HepG2 (cell line): Measurements from ENCODE around the gene KCNJ5. TPM values are rescaled to one million over a fixed set of nuclear protein-coding genes. Genes with fewer than 3 reads are reported as not detected.

Source experiments
- ATAC-seq: fragments of 200-7000 bp; cut with Tn5 transposase; 3 replicates; pipeline ENCODE4 v1.9.1; 2020; ENCODE audit warnings: mild to moderate bottlenecking, moderate library complexity
- BruUV-seq: library from RNA; stranded (reverse); fragments of 400-500 nt; replicated peaks from 2 replicates; lab custom pipeline; 2021; lab: Mats Ljungman, UMichigan
- CTCF ChIA-PET: fragments of 300-600 bp; formaldehyde crosslinking; extraction: SDS; loops from one replicate; lab custom pipeline; 2021; ENCODE audit warnings: low total read pairs, inconsistent platforms, low intra/inter-chr PET ratio; lab: Yijun Ruan, JAX
- POLR2A ChIA-PET: fragments of 350-600 bp; sonication (Branson Sonifier 250); formaldehyde crosslinking; loops from one replicate; lab custom pipeline; 2020; ENCODE audit warnings: antibody characterized with exemption, inconsistent platforms; lab: Yijun Ruan, JAX
- DNase-seq: peaks from one replicate; pipeline ENCODE4 v3.0.0-alpha.2; 2015; ENCODE audit warnings: low spot score
- FAIRE-seq: peaks from 3 replicates; lab custom pipeline; 2011; peaks lifted over from hg19 to GRCh38; lab: Jason Lieb, UNC
- H2AFZ ChIP-seq: one replicate; pipeline ENCODE4 v1.6.1; 2011; ENCODE audit warnings: low read length, inconsistent platforms
- H3K27ac ChIP-seq: fragments of 300-600 bp; 3 replicates; pipeline ENCODE4 v1.8.0; 2011; ENCODE audit warnings: mixed run types, mild to moderate bottlenecking, mixed read lengths, low read length, inconsistent platforms; ENCODE audit not compliant: insufficient read depth; ENCODE audit errors: extremely low read length
- H3K27me3 ChIP-seq, 2 experiments: fragments of 200-600 bp in 1 of 2; 2 replicates in 1 of 2; 3 replicates in 1 of 2; pipeline versions ENCODE4 v1.6.0 to v1.8.0; 2011; ENCODE audit warnings: low read length in 2 of 2, mild to moderate bottlenecking in 2 of 2, moderate library complexity in 2 of 2, inconsistent platforms in 1 of 2; ENCODE audit not compliant: insufficient read depth in 2 of 2, control insufficient read depth in 1 of 2
- H3K36me3 ChIP-seq, 2 experiments: fragments of 200-600 bp in 1 of 2; replicated peaks in 1 of 2; 2 replicates in 1 of 2; 3 replicates in 1 of 2; pipeline versions ENCODE4 v1.5.1 to v1.8.0; 2011; ENCODE audit warnings: low read length in 2 of 2, inconsistent platforms in 1 of 2; ENCODE audit not compliant: insufficient read depth in 2 of 2, control insufficient read depth in 1 of 2
- H3K4me1 ChIP-seq: 2 replicates; pipeline ENCODE4 v1.5.1; 2012; ENCODE audit warnings: low read length, inconsistent platforms; ENCODE audit not compliant: insufficient read depth
- H3K4me2 ChIP-seq: 2 replicates; pipeline ENCODE4 v1.6.0; 2011; ENCODE audit warnings: low read depth, low read length, inconsistent platforms
- H3K4me3 ChIP-seq, 3 experiments: fragments of 200-600 bp in 1 of 3; sonication (generic), shearing (Covaris generic) in 1 of 3; replicated peaks in 1 of 3; 2 replicates each; pipeline ENCODE4 v1.5.1; 2011 to 2016; ENCODE audit warnings: low read length in 3 of 3, inconsistent platforms in 2 of 3, low read depth in 2 of 3, mild to moderate bottlenecking in 2 of 3, control low read depth in 1 of 3, mixed read lengths in 1 of 3; ENCODE audit not compliant: insufficient read depth in 1 of 3
- H3K79me2 ChIP-seq: one replicate; pipeline ENCODE4 v1.6.1; 2011; ENCODE audit warnings: low read length, inconsistent platforms; ENCODE audit not compliant: insufficient read depth
- H3K9ac ChIP-seq: 2 replicates; pipeline ENCODE4 v1.6.0; 2011; ENCODE audit warnings: mild to moderate bottlenecking, low read depth, low read length, inconsistent platforms; ENCODE audit not compliant: insufficient read depth
- H3K9me3 ChIP-seq: 2 replicates; pipeline ENCODE4 v1.5.1; 2012; ENCODE audit warnings: mild to moderate bottlenecking, low read length
- H4K20me1 ChIP-seq: 2 replicates; pipeline ENCODE4 v1.6.0; 2011; ENCODE audit warnings: inconsistent platforms, mild to moderate bottlenecking, low read length, moderate library complexity; ENCODE audit not compliant: insufficient read depth
- GABPB1 ChIP-seq: IDR thresholded peaks from 2 replicates; pipeline ENCODE4 v1.6.1; 2016; ENCODE audit warnings: mild to moderate bottlenecking, missing genetic modification reagents, moderate library complexity, missing compliant biosample characterization
- KMT2A ChIP-seq: sonication (generic); formaldehyde crosslinking; IDR thresholded peaks from 2 replicates; pipeline ENCODE4 v1.4.0; 2020; ENCODE audit warnings: missing genetic modification reagents
- THAP7 ChIP-seq: sonication (generic); formaldehyde crosslinking; IDR thresholded peaks from 2 replicates; pipeline ENCODE4 v1.8.1; 2023; ENCODE audit warnings: mild to moderate bottlenecking, missing genetic modification reagents
- ZNF160 ChIP-seq: sonication (generic); formaldehyde crosslinking; IDR thresholded peaks from 2 replicates; pipeline ENCODE4 v1.8.0; 2022; ENCODE audit warnings: mild to moderate bottlenecking, inconsistent platforms, missing genetic modification reagents
- ZNF775 ChIP-seq: sonication (generic); formaldehyde crosslinking; IDR thresholded peaks from 2 replicates; pipeline ENCODE4 v1.4.0; 2020; ENCODE audit warnings: missing genetic modification reagents, mild to moderate bottlenecking, moderate library complexity, borderline replicate concordance
- WGBS: methylation state at CpG from one replicate; pipeline ENCODE4 v1.1.6; 2017; ENCODE audit warnings: low lambda C conversion rate; 5-methylcytosine and 5-hydroxymethylcytosine counted together
- in situ Hi-C: cut with HindIII; loops from 2 replicates; pipeline ENCODE4 v1.10.0; 2017; ENCODE audit warnings: low pct_unique_long_range_greater_than_20kb; ENCODE audit not compliant: extremely low pct_ligation_motif_present
- intact Hi-C: fragments of 100-400 bp; cut with micrococcal nuclease; formaldehyde crosslinking; loops from one replicate; pipeline ENCODE4 v1.10.0; 2022; ENCODE audit not compliant: unreplicated experiment
- polyA plus RNA-seq, 8 experiments: library from polyadenylated mRNA; depleted of rRNA in 3 of 8; stranded (reverse) in 7 of 8; unstranded in 1 of 8; fragments of >200 nt; fragmentation: Illumina TruSeq in 4 of 8; extraction: Trizol in 4 of 8; gene quantifications; 2 replicates each; pipeline versions ENCODE4 v1.2.1 to v1.2.3, GENCODE V29; 2011 to 2016; ENCODE audit warnings: low read depth in 4 of 8, missing spikeins in 1 of 8, mixed read lengths in 1 of 8; ENCODE audit not compliant: insufficient read depth in 1 of 8
- total RNA-seq, 5 experiments: library from RNA; depleted of rRNA; stranded (reverse); fragments of >200 nt; fragmentation: Illumina TruSeq; extraction: Trizol; gene quantifications; 2 replicates each; pipeline ENCODE4 v1.2.3, GENCODE V29; 2016; ENCODE audit warnings: low read depth in 1 of 5

KCNJ5 gene
- total and polyA plus RNA-seq, 2 of the 13 experiments (the other 11 are each of a cell fraction or from before 2014, with no cell fraction given), result not detected

DNA sequence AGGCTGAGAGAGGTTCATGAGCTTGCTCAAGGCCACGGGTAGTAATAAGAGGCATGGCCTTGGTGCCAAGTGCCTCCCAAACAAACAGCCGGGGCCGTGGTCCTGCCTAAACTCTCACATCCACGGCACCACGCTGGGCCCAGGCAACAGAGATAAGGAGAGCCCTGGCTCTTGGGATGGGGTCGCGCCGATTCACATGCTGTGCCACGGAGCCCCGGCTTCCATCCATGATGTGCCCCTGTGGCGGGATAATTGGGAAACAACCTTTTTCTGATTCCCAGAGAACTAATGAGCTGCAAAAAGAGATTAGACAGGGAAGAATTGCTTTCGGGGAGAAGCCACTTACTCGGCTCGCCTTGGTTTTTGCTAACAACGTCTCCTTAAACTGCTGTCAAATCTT lies 29.5 kb downstream of the KCNJ5 start:
- H3K4me3 ChIP-seq, result no peak overlapping the region

GRCh38 chr11:128921793-128922192 lies 30.6 kb downstream of the KCNJ5 start:
- Histone ChIP-seq H3K9ac (no peak overlapping the region), H4K20me1 (no peaks in the 10 kb centered on the region), H2AFZ (no peak overlapping the region), H3K9me3 (no peaks in the 10 kb centered on the region), H3K36me3 (no peaks in the 10 kb centered on the region)
- 36% methylated on average over 4 of the region's 4 CpGs for WGBS
- no peak for FAIRE-seq
- no TSS peak for BruUV-seq
- CTCF ChIA-PET, result no interaction called here
- POLR2A ChIA-PET, result no interaction called here
- TF ChIP-seq ZNF160 (CRISPR knock-in tag), result no peak
- no peak for TF ChIP-seq ZNF775 (CRISPR knock-in tag)
- TF ChIP-seq, all 625 proteins: peak for 0
- in situ Hi-C loops (no loop called here), intact Hi-C loops (no loop called here)
- Histone ChIP-seq H3K27ac (no peak overlapping the region), H3K79me2 (no peaks in the 10 kb centered on the region), H3K4me3 (no peak overlapping the region), H3K27me3 (peaks cover 2 to 43% of the 10 kb centered on the region in 2 experiments; a peak in 4 of 5 replicates), H3K4me2 (no peak overlapping the region), H3K4me1 (no peaks in the 10 kb centered on the region)
- ATAC-seq, result no peak
- DNase-seq, result no peak

More for the DNA sequence above, 29.5 kb downstream of the KCNJ5 start:
- H3K4me2 ChIP-seq, result no peak overlapping the region
- CTCF ChIA-PET, result no interaction called here
- H3K4me1 ChIP-seq, result no peaks in the 10 kb centered on the region
- TF ChIP-seq GABPB1 (no peak), KMT2A (no peak), THAP7 (CRISPR knock-in tag) (no peak)
- H3K27ac ChIP-seq, result no peak overlapping the region
- H3K9ac ChIP-seq, result no peak overlapping the region
- WGBS, result 67% methylated on average over 9 of the region's 15 CpGs
- in situ Hi-C loops (no loop called here), intact Hi-C loops (no loop called here)
- no peaks in the 10 kb centered on the region for H4K20me1 ChIP-seq
- ATAC-seq (no peak), FAIRE-seq (no peak), DNase-seq (no peak)
- H3K27me3 ChIP-seq, result peaks cover 2 to 38% of the 10 kb centered on the region in 2 experiments; a peak in 3 of 5 replicates
- H3K79me2 ChIP-seq, result no peaks in the 10 kb centered on the region
- no peak overlapping the region for H2AFZ ChIP-seq
- H3K9me3 ChIP-seq, result no peaks in the 10 kb centered on the region
- POLR2A ChIA-PET, result no interaction called here
- BruUV-seq, result no TSS peak
- H3K36me3 ChIP-seq, result no peaks in the 10 kb centered on the region
